ENCODE measurements around the gene NEUROD6. TPM values are rescaled to one million over a fixed set of nuclear protein-coding genes. Genes with fewer than 3 reads are reported as not detected.

NEUROD6 gene
- total RNA-seq, 2 experiments from 2014 or later, result not detected

- peaks cover 7 to 16% of the 10 kb centered on the region in 2 experiments for H3K27me3 ChIP-seq (ENCODE audit: control insufficient read depth in 1 of 2, insufficient read depth in 2 of 2, low read length in 2 of 2)
- H3K27ac ChIP-seq (ENCODE audit: low read depth in 1 of 2, low read length in 2 of 2), result no peak overlapping the region
- Mint-ChIP-seq H3K27me3 (peaks cover 23% of the 10 kb centered on the region), H3K9me3 (no peaks in the 10 kb centered on the region), H3K36me3 (ENCODE audit: low read depth) (no peaks in the 10 kb centered on the region), H3K27ac (no peak overlapping the region), H3K4me1 (ENCODE audit: low read depth) (no peaks in the 10 kb centered on the region), H3K4me3 (no peak overlapping the region)
- POLR2A ChIA-PET, result no interaction called here
- DNase-seq, result no peak
- CTCF ChIA-PET, result no interaction called here
- H3K4me3 ChIP-seq (ENCODE audit: low read length), result no peak overlapping the region
- ATAC-seq (ENCODE audit: poor library complexity), result no peak
- H3K4me1 ChIP-seq (ENCODE audit: insufficient read depth, low read length), result no peaks in the 10 kb centered on the region
- intact Hi-C loops (cut with DNase I, micrococcal nuclease), result no loop called here
- H3K9me3 ChIP-seq (ENCODE audit: control insufficient read depth in 1 of 2, insufficient read depth in 1 of 2, low read length in 2 of 2), result peaks cover 0 to 14% of the 10 kb centered on the region in 2 experiments
- H3K36me3 ChIP-seq (ENCODE audit: insufficient read depth, low read length), result no peaks in the 10 kb centered on the region
- no peak for TF ChIP-seq CTCF (IDR thresholded peaks at IDR 0.05)
Observed at GRCh38 chr7:31340051-31340450, 475 bp downstream of the NEUROD6 start.

- no peak for DNase-seq
Observed at GRCh38 chr7:31338706-31339105, 1.8 kb downstream of the NEUROD6 start.

GRCh38 chr7:31337002-31337565 is 3.4 kb downstream of the NEUROD6 start:
- Histone ChIP-seq H3K27ac (ENCODE audit: low read depth in 1 of 2, low read length in 2 of 2) (no peak overlapping the region), H3K4me3 (ENCODE audit: low read length) (no peak overlapping the region), H3K9me3 (ENCODE audit: control insufficient read depth in 1 of 2, insufficient read depth in 1 of 2, low read length in 2 of 2) (peaks cover 0 to 14% of the 10 kb centered on the region in 2 experiments), H3K4me1 (ENCODE audit: insufficient read depth, low read length) (no peaks in the 10 kb centered on the region), H3K36me3 (ENCODE audit: insufficient read depth, low read length) (no peaks in the 10 kb centered on the region), H3K27me3 (ENCODE audit: control insufficient read depth in 1 of 2, insufficient read depth in 2 of 2, low read length in 2 of 2) (peaks cover 7 to 16% of the 10 kb centered on the region in 2 experiments)
- ChIA-PET POLR2A (no interaction called here), CTCF (no interaction called here)
- intact Hi-C loops (cut with DNase I, micrococcal nuclease), result no loop called here
- Mint-ChIP-seq H3K4me1 (ENCODE audit: low read depth) (no peaks in the 10 kb centered on the region), H3K9me3 (no peaks in the 10 kb centered on the region), H3K27ac (no peak overlapping the region), H3K4me3 (no peak overlapping the region), H3K36me3 (ENCODE audit: low read depth) (no peaks in the 10 kb centered on the region), H3K27me3 (peaks cover 29% of the 10 kb centered on the region)
- ATAC-seq (ENCODE audit: poor library complexity), result no peak
- TF ChIP-seq CTCF (IDR thresholded peaks at IDR 0.05), result no peak
- no peak for DNase-seq

More at GRCh38 chr7:31338706-31339105, 1.8 kb downstream of the NEUROD6 start:
- Histone ChIP-seq H3K27me3 (ENCODE audit: control insufficient read depth in 1 of 2, insufficient read depth in 2 of 2, low read length in 2 of 2) (peaks cover 7 to 16% of the 10 kb centered on the region in 2 experiments), H3K4me3 (ENCODE audit: low read length) (no peak overlapping the region), H3K36me3 (ENCODE audit: insufficient read depth, low read length) (no peaks in the 10 kb centered on the region), H3K27ac (ENCODE audit: low read depth in 1 of 2, low read length in 2 of 2) (no peak overlapping the region), H3K9me3 (ENCODE audit: control insufficient read depth in 1 of 2, insufficient read depth in 1 of 2, low read length in 2 of 2) (peaks cover 0 to 14% of the 10 kb centered on the region in 2 experiments), H3K4me1 (ENCODE audit: insufficient read depth, low read length) (no peaks in the 10 kb centered on the region)
- ATAC-seq (ENCODE audit: poor library complexity), result no peak
- Mint-ChIP-seq H3K27me3 (peaks cover 29% of the 10 kb centered on the region), H3K27ac (no peak overlapping the region), H3K9me3 (no peaks in the 10 kb centered on the region), H3K4me1 (ENCODE audit: low read depth) (no peaks in the 10 kb centered on the region), H3K36me3 (ENCODE audit: low read depth) (no peaks in the 10 kb centered on the region), H3K4me3 (no peak overlapping the region)
- intact Hi-C loops (cut with DNase I, micrococcal nuclease), result no loop called here
- CTCF ChIA-PET, result no interaction called here
- TF ChIP-seq CTCF (IDR thresholded peaks at IDR 0.05), result no peak
- POLR2A ChIA-PET, result no interaction called here

All from CD4-positive, alpha-beta T cell (primary cell).